Stimulated activated CD4-positive, alpha-beta T cell treated with anti-CD3 and anti-CD28 coated beads, Interleukin-15, amount 100 ng/mL, for 48 hours (primary cell): Measurements from ENCODE around the gene GNAS-AS1.

Experiments used
- DNase-seq, 2 donors: peaks; one replicate each; pipeline ENCODE4 v3.0.0-alpha.2; 2020; ENCODE audit warnings: low read depth in 2 of 2

The GNAS-AS1 gene

GRCh38 chr20:58810116-58810878 is 40.4 kb downstream of the GNAS-AS1 start:
- DNase-seq, result no peak

GRCh38 chr20:58808271-58809046 is 42.2 kb downstream of the GNAS-AS1 start:
- DNase-seq, result no peak

GRCh38 chr20:58807801-58808200 is 42.9 kb downstream of the GNAS-AS1 start:
- no peak for DNase-seq

- no peak for DNase-seq
Observed at GRCh38 chr20:58803533-58803932, 47.2 kb downstream of the GNAS-AS1 start.

- DNase-seq, result no peak
Observed at GRCh38 chr20:58802061-58802460, 48.6 kb downstream of the GNAS-AS1 start.

GRCh38 chr20:58800134-58800871 is 50.4 kb downstream of the GNAS-AS1 start:
- DNase-seq, result no peak

- no peak for DNase-seq
Observed at GRCh38 chr20:58797371-58798338, 53.0 kb downstream of the GNAS-AS1 start.

GRCh38 chr20:58795923-58796245 is 54.8 kb downstream of the GNAS-AS1 start:
- DNase-seq, result no peak

- no peak for DNase-seq
Observed at GRCh38 chr20:58795181-58795922, 55.4 kb downstream of the GNAS-AS1 start.

- DNase-seq, result no peak
Observed at GRCh38 chr20:58794510-58795180, 56.1 kb downstream of the GNAS-AS1 start.

- no peak for DNase-seq
Observed at GRCh38 chr20:58793512-58794420, 56.9 kb downstream of the GNAS-AS1 start.

GRCh38 chr20:58792426-58792825 is 58.3 kb downstream of the GNAS-AS1 start:
- DNase-seq, result no peak

- DNase-seq, result no peak
Observed at GRCh38 chr20:58791286-58791685, 59.4 kb downstream of the GNAS-AS1 start.

GRCh38 chr20:58790454-58790853 is 60.2 kb downstream of the GNAS-AS1 start:
- DNase-seq, result no peak

- DNase-seq, result no peak
Observed at GRCh38 chr20:58788896-58789544, 61.7 kb downstream of the GNAS-AS1 start.

GRCh38 chr20:58787211-58788005 is 63.3 kb downstream of the GNAS-AS1 start:
- DNase-seq, result no peak

GRCh38 chr20:58784321-58785074 is 66.2 kb downstream of the GNAS-AS1 start:
- no peak for DNase-seq
